HepG2 (cell line): Measurements from ENCODE around the gene ABHD1. TPM values are rescaled to one million over a fixed set of nuclear protein-coding genes. Genes with fewer than 3 reads are reported as not detected.

Source experiments
- BRCA1 ChIP-seq: sonication (generic); formaldehyde crosslinking; IDR thresholded peaks from 2 replicates; pipeline ENCODE4 v1.4.0; 2020; ENCODE audit warnings: missing genetic modification reagents
- CEBPB ChIP-seq: IDR thresholded peaks from 2 replicates; pipeline ENCODE4 v1.6.1; 2011; ENCODE audit warnings: low read depth, low read length, improper control_type of control experiment, borderline replicate concordance
- FOXA1 ChIP-seq, 2 experiments: fragments of 450-650 bp in 1 of 2; sonication (generic) in 1 of 2; formaldehyde crosslinking in 1 of 2; IDR thresholded peaks; 2 replicates each; pipeline versions ENCODE4 v1.4.0 to v1.6.1; 2016 to 2020; ENCODE audit warnings: missing genetic modification reagents in 1 of 2
- GABPA ChIP-seq, 2 experiments: IDR thresholded peaks; 2 replicates each; pipeline ENCODE4 v1.6.1; 2011 to 2016; ENCODE audit warnings: low read depth in 2 of 2, low read length in 1 of 2, missing biosample characterization in 1 of 2, missing genetic modification characterization in 1 of 2
- GFI1 ChIP-seq: sonication (generic); formaldehyde crosslinking; IDR thresholded peaks from 2 replicates; pipeline ENCODE4 v1.5.0; 2020; ENCODE audit warnings: missing genetic modification reagents, mild to moderate bottlenecking, borderline replicate concordance
- KDM3A ChIP-seq: IDR thresholded peaks from 2 replicates; pipeline ENCODE4 v1.6.1; 2018; ENCODE audit warnings: low read depth, missing compliant biosample characterization
- MAZ ChIP-seq, 2 experiments: sonication (generic) in 1 of 2; formaldehyde crosslinking in 1 of 2; IDR thresholded peaks; 2 replicates each; pipeline versions ENCODE4 v1.5.0 to v1.6.1; 2012 to 2020; ENCODE audit warnings: low read depth in 2 of 2, mild to moderate bottlenecking in 2 of 2, borderline replicate concordance in 1 of 2, improper control_type of control experiment in 1 of 2, low read length in 1 of 2, missing genetic modification reagents in 1 of 2, moderate library complexity in 1 of 2
- MIXL1 ChIP-seq: IDR thresholded peaks from 2 replicates; pipeline ENCODE4 v1.6.1; 2016
- NFYC ChIP-seq: IDR thresholded peaks from 2 replicates; pipeline ENCODE4 v1.6.1; 2016; ENCODE audit warnings: missing genetic modification reagents, missing compliant biosample characterization
- RBM22 ChIP-seq: fragments of 200-400 bp; formaldehyde crosslinking; optimal IDR thresholded peaks from 2 replicates; pipeline ENCODE3; 2017; ENCODE audit warnings: mild to moderate bottlenecking, low read length, moderate library complexity
- TCF12 ChIP-seq, 2 experiments: fragments of 450-650 bp in 1 of 2; sonication (generic) in 1 of 2; formaldehyde crosslinking in 1 of 2; IDR thresholded peaks; 2 replicates each; pipeline versions ENCODE4 v1.6.1 to v1.8.0; 2017 to 2022; ENCODE audit warnings: antibody characterized with exemption in 1 of 2, mild to moderate bottlenecking in 1 of 2, missing genetic modification reagents in 1 of 2, moderate library complexity in 1 of 2
- ZNF530 ChIP-seq: sonication (generic); formaldehyde crosslinking; IDR thresholded peaks from 2 replicates; pipeline ENCODE4 v1.5.0; 2020; ENCODE audit warnings: low read depth, mild to moderate bottlenecking, missing genetic modification reagents
- ZNF607 ChIP-seq: sonication (generic); formaldehyde crosslinking; IDR thresholded peaks from 2 replicates; pipeline ENCODE4 v1.5.1; 2020; ENCODE audit warnings: missing genetic modification reagents, mild to moderate bottlenecking, borderline replicate concordance
- ZNF644 ChIP-seq: IDR thresholded peaks from 2 replicates; pipeline ENCODE4 v1.6.1; 2016; ENCODE audit warnings: low read depth
- ZNF746 ChIP-seq: sonication (generic); formaldehyde crosslinking; IDR thresholded peaks from 2 replicates; pipeline ENCODE4 v1.8.0; 2022; ENCODE audit warnings: mild to moderate bottlenecking, missing genetic modification reagents
- polyA plus RNA-seq, 8 experiments: library from polyadenylated mRNA; depleted of rRNA in 3 of 8; stranded (reverse) in 7 of 8; unstranded in 1 of 8; fragments of >200 nt; fragmentation: Illumina TruSeq in 4 of 8; extraction: Trizol in 4 of 8; gene quantifications; 2 replicates each; pipeline versions ENCODE4 v1.2.1 to v1.2.3, GENCODE V29; 2011 to 2016; ENCODE audit warnings: low read depth in 4 of 8, missing spikeins in 1 of 8, mixed read lengths in 1 of 8; ENCODE audit not compliant: insufficient read depth in 1 of 8
- total RNA-seq, 5 experiments: library from RNA; depleted of rRNA; stranded (reverse); fragments of >200 nt; fragmentation: Illumina TruSeq; extraction: Trizol; gene quantifications; 2 replicates each; pipeline ENCODE4 v1.2.3, GENCODE V29; 2016; ENCODE audit warnings: low read depth in 1 of 5
- TF ChIP-seq, protein P1 (sequence below): sonication (generic); formaldehyde crosslinking; IDR thresholded peaks from 2 replicates; pipeline ENCODE4 v1.9.0; 2022; ENCODE audit warnings: missing genetic modification reagents, mild to moderate bottlenecking, borderline replicate concordance
- TF ChIP-seq, protein P2 (sequence below): sonication (generic); formaldehyde crosslinking; conservative IDR thresholded peaks from 2 replicates; pipeline ENCODE4 v1.4.0; 2020; ENCODE audit warnings: missing genetic modification reagents
- TF ChIP-seq, protein P3 (sequence below): sonication (generic); formaldehyde crosslinking; conservative IDR thresholded peaks from 2 replicates; pipeline ENCODE4 v1.8.0; 2022; ENCODE audit warnings: mild to moderate bottlenecking, moderate library complexity, missing genetic modification reagents
- TF ChIP-seq, protein P4 (sequence below): sonication (generic); formaldehyde crosslinking; IDR thresholded peaks from 2 replicates; pipeline ENCODE4 v1.4.0; 2020; ENCODE audit warnings: missing genetic modification reagents, mild to moderate bottlenecking, borderline replicate concordance

ABHD1 gene
- total and polyA plus RNA-seq, 2 of the 13 experiments (the other 11 are each of a cell fraction or from before 2014, with no cell fraction given): 0.04 to 0.81 TPM

DNA sequence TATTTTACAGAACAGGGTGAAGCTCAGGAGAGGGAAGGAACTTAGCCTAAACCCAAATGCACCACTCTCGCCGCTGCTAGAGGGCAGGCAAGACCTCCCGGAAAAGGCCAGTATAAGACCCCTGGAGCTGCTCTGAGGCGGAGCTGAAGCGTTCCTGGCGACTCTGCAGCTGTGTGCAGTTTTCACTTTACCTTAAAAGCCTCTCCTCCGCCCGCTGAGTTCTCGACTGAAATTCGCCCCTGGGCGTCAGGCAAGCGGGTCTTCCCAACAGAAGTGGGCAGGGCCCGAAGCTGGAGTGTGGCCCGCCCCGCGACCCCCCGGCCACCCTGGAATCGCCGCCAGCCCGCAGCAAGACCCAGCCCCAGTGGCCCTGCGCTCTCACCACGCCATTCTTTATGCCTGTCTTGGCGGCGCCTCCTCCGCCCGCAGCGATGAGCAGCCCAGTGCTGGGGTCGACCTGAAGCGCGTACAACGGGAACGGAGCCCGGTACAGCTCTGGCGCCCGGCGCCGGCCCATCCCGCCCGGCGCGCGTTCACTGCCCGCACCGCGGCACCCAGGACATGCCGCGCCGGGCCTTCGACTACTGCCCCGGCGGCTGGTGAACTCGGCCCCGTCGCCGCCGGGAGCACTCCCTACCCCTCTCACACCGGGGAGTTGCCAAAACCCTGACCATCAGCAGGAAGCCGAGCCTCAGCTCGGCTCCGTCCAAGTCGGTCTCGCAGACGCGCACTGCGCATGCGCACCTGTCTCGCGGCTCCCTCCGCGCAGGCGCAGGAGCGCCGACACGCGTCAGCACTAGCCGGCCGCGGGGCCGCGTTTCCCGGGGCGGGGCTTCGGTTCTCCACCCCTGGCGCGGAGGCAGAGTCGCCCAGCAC is 10.5 kb downstream of the ABHD1 start, which contains the start of gene PREB (continued):
- TF ChIP-seq ZNF746: no peak
- no peak for TF ChIP-seq BRCA1 (CRISPR knock-in tag)
- TF ChIP-seq NFYC: peak; percentile 12; the same call in 1 of the 2 replicates
- no peak; the same call in 1 of the 2 replicates for TF ChIP-seq KDM3A (CRISPR knock-in tag)
- peak; percentile 69; the same call in 1 of the 2 replicates for TF ChIP-seq MAZ (IDR thresholded peaks at IDR 0.05; ENCODE audit: borderline replicate concordance, low read depth, low read length)
- peak; percentile 81; the same call in 1 of the 2 replicates for TF ChIP-seq MAZ (CRISPR knock-in tag; IDR thresholded peaks at IDR 0.05; ENCODE audit: low read depth)
- 0 out of 2 replicates have a peak, but pooled peaks have one; percentile 86 for TF ChIP-seq ZNF607 (CRISPR knock-in tag)
- TF ChIP-seq TCF12 (IDR thresholded peaks at IDR 0.05): no peak
- TF ChIP-seq TCF12 (CRISPR knock-in tag; IDR thresholded peaks at IDR 0.05): peak; percentile 89
- TF ChIP-seq, protein P1, sequence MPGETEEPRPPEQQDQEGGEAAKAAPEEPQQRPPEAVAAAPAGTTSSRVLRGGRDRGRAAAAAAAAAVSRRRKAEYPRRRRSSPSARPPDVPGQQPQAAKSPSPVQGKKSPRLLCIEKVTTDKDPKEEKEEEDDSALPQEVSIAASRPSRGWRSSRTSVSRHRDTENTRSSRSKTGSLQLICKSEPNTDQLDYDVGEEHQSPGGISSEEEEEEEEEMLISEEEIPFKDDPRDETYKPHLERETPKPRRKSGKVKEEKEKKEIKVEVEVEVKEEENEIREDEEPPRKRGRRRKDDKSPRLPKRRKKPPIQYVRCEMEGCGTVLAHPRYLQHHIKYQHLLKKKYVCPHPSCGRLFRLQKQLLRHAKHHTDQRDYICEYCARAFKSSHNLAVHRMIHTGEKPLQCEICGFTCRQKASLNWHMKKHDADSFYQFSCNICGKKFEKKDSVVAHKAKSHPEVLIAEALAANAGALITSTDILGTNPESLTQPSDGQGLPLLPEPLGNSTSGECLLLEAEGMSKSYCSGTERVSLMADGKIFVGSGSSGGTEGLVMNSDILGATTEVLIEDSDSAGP (CRISPR knock-in tag): peak; percentile 69; the same call in 1 of the 2 replicates
- no peak for TF ChIP-seq ZNF644 (CRISPR knock-in tag)
- TF ChIP-seq CEBPB: no peak
- TF ChIP-seq, protein P2, sequence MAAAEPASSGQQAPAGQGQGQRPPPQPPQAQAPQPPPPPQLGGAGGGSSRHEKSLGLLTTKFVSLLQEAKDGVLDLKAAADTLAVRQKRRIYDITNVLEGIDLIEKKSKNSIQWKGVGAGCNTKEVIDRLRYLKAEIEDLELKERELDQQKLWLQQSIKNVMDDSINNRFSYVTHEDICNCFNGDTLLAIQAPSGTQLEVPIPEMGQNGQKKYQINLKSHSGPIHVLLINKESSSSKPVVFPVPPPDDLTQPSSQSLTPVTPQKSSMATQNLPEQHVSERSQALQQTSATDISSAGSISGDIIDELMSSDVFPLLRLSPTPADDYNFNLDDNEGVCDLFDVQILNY (CRISPR knock-in tag): 0 out of 2 replicates have a peak, but pooled peaks have one; percentile 48
- 0 out of 2 replicates have a peak, but pooled peaks have one; percentile 46 for TF ChIP-seq ZNF530 (CRISPR knock-in tag)
- TF ChIP-seq GFI1 (CRISPR knock-in tag): peak; percentile 76
- no peak for TF ChIP-seq FOXA1 (IDR thresholded peaks at IDR 0.05)
- TF ChIP-seq FOXA1 (CRISPR knock-in tag; IDR thresholded peaks at IDR 0.05): no peak
- no peak for TF ChIP-seq GABPA (IDR thresholded peaks at IDR 0.05; ENCODE audit: low read depth, low read length)
- TF ChIP-seq GABPA (CRISPR knock-in tag; IDR thresholded peaks at IDR 0.05; ENCODE audit: low read depth): no peak
- TF ChIP-seq, protein P3, sequence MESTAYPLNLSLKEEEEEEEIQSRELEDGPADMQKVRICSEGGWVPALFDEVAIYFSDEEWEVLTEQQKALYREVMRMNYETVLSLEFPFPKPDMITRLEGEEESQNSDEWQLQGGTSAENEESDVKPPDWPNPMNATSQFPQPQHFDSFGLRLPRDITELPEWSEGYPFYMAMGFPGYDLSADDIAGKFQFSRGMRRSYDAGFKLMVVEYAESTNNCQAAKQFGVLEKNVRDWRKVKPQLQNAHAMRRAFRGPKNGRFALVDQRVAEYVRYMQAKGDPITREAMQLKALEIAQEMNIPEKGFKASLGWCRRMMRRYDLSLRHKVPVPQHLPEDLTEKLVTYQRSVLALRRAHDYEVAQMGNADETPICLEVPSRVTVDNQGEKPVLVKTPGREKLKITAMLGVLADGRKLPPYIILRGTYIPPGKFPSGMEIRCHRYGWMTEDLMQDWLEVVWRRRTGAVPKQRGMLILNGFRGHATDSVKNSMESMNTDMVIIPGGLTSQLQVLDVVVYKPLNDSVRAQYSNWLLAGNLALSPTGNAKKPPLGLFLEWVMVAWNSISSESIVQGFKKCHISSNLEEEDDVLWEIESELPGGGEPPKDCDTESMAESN (CRISPR knock-in tag): no peak; the same call in 1 of the 2 replicates
- TF ChIP-seq MIXL1 (CRISPR knock-in tag): no peak
- no peak for TF ChIP-seq RBM22
- TF ChIP-seq, protein P4, sequence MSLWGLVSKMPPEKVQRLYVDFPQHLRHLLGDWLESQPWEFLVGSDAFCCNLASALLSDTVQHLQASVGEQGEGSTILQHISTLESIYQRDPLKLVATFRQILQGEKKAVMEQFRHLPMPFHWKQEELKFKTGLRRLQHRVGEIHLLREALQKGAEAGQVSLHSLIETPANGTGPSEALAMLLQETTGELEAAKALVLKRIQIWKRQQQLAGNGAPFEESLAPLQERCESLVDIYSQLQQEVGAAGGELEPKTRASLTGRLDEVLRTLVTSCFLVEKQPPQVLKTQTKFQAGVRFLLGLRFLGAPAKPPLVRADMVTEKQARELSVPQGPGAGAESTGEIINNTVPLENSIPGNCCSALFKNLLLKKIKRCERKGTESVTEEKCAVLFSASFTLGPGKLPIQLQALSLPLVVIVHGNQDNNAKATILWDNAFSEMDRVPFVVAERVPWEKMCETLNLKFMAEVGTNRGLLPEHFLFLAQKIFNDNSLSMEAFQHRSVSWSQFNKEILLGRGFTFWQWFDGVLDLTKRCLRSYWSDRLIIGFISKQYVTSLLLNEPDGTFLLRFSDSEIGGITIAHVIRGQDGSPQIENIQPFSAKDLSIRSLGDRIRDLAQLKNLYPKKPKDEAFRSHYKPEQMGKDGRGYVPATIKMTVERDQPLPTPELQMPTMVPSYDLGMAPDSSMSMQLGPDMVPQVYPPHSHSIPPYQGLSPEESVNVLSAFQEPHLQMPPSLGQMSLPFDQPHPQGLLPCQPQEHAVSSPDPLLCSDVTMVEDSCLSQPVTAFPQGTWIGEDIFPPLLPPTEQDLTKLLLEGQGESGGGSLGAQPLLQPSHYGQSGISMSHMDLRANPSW (CRISPR knock-in tag): no peak
